ENCODE measurements around the gene ATP2B3. TPM values are rescaled to one million over a fixed set of nuclear protein-coding genes. Genes with fewer than 3 reads are reported as not detected.

Gene ATP2B3
- total and polyA plus RNA-seq, 10 of the 15 experiments (the other 5 are each of a cell fraction or from before 2014, with no cell fraction given) = 0.01 TPM; not detected in 9

GRCh38 chrX:153576961-153577360 lies 59.5 kb downstream of the ATP2B3 start (continued):
- TF ChIP-seq ZBTB11 (CRISPR knock-in tag; IDR thresholded peaks at IDR 0.05) = no peak
- no peak for TF ChIP-seq MLLT1 (IDR thresholded peaks at IDR 0.05)
- TF ChIP-seq HDAC2 (IDR thresholded peaks at IDR 0.05) = no peak
- no peak for TF ChIP-seq SKIL (IDR thresholded peaks at IDR 0.05; ENCODE audit: low read depth, poor library complexity, severe bottlenecking)
- TF ChIP-seq JUNB (IDR thresholded peaks at IDR 0.05) = no peak
- no peak for TF ChIP-seq JUND (IDR thresholded peaks at IDR 0.05; ENCODE audit: low read depth, low read length)
- TF ChIP-seq ATF3 (IDR thresholded peaks at IDR 0.05; ENCODE audit: borderline replicate concordance, extremely low read depth, low read depth, low read length) = no peak
- no peak for TF ChIP-seq BCL3 (IDR thresholded peaks at IDR 0.05; ENCODE audit: borderline replicate concordance, insufficient read depth, low read depth, low read length, poor library complexity, severe bottlenecking)
- no peak for TF ChIP-seq RBBP5 (conservative IDR thresholded peaks at IDR 0.05)

All from GM12878 (cell line).